Mesodermal cell (in vitro differentiated cells): ENCODE measurements around the gene ZBBX.

Experiments
- H3K27ac ChIP-seq: 2 replicates; pipeline ENCODE4 v1.7.0; 2013; ENCODE audit warnings: mild to moderate bottlenecking, low read depth, low read length, moderate library complexity; ENCODE audit not compliant: severe bottlenecking
- H3K36me3 ChIP-seq: 2 replicates; pipeline ENCODE4 v1.7.1; 2013; ENCODE audit warnings: mild to moderate bottlenecking, low read length, moderate library complexity; ENCODE audit not compliant: control insufficient read depth, insufficient read depth
- H3K4me1 ChIP-seq: one replicate; pipeline ENCODE4 v1.7.1; 2013; ENCODE audit warnings: mild to moderate bottlenecking, low read length; ENCODE audit not compliant: insufficient read depth, control insufficient read depth, poor library complexity, severe bottlenecking
- H3K4me3 ChIP-seq: 2 replicates; pipeline ENCODE4 v1.7.0; 2013; ENCODE audit warnings: low read length, control low read depth, mild to moderate bottlenecking; ENCODE audit not compliant: insufficient read depth, poor library complexity, severe bottlenecking; ENCODE audit errors: extremely low read depth
- H3K9me3 ChIP-seq: 2 replicates; pipeline ENCODE4 v1.7.1; 2013; ENCODE audit warnings: mild to moderate bottlenecking, low read length, moderate library complexity; ENCODE audit not compliant: control insufficient read depth
- WGBS, 2 experiments: methylation state at CpG; one replicate each; pipeline ENCODE4 v1.1.5; 2013; ENCODE audit warnings: missing lambda C conversion rate in 2 of 2; ENCODE audit not compliant: insufficient coverage in 2 of 2; 5-methylcytosine and 5-hydroxymethylcytosine counted together

The ZBBX gene

GRCh38 chr3:167372138-167372537, 8.0 kb downstream of the ZBBX start:
- WGBS, 2 experiments = 72 to 87% methylated on average over 2 to 3 of the region's 3 CpGs
- Histone ChIP-seq H3K4me3 (no peak overlapping the region), H3K36me3 (no peaks in the 10 kb centered on the region), H3K27ac (no peak overlapping the region), H3K4me1 (no peaks in the 10 kb centered on the region), H3K9me3 (no peaks in the 10 kb centered on the region)

GRCh38 chr3:167361948-167362347, 18.1 kb downstream of the ZBBX start:
- no peak overlapping the region for H3K4me3 ChIP-seq
- no CpG with 5 or more reads among the region's 1 CpG for WGBS, 2 experiments
- H3K36me3 ChIP-seq = no peaks in the 10 kb centered on the region
- no peaks in the 10 kb centered on the region for H3K4me1 ChIP-seq
- H3K9me3 ChIP-seq = no peaks in the 10 kb centered on the region
- no peak overlapping the region for H3K27ac ChIP-seq

DNA sequence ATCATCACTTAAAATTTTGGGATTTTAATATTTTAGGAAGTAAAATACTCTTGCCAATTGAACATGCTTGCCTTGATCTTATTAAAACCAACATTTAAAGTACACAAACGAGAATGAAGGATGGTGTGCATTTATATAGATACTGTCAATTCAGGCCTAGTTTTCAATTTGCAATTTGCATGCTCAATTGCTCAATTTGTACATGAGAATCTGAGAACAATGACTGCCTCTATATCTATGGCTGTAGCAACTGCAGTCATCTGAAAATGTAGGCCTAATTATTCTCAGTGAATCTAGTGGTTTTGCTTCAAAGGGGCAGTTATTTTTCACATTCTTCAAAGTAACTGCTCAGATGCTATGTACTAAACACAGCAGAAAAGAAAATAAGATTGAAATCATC, 18.8 kb downstream of the ZBBX start:
- Histone ChIP-seq H3K36me3 (no peaks in the 10 kb centered on the region), H3K9me3 (no peaks in the 10 kb centered on the region), H3K4me3 (no peak overlapping the region), H3K4me1 (no peaks in the 10 kb centered on the region), H3K27ac (no peak overlapping the region)
- no CpG with 5 or more reads among the region's 1 CpG for WGBS, 2 experiments

- Histone ChIP-seq H3K27ac (no peak overlapping the region), H3K4me1 (no peaks in the 10 kb centered on the region), H3K9me3 (no peaks in the 10 kb centered on the region), H3K4me3 (no peak overlapping the region), H3K36me3 (no peaks in the 10 kb centered on the region)
Observed at GRCh38 chr3:167355446-167355845, 24.7 kb downstream of the ZBBX start.

DNA sequence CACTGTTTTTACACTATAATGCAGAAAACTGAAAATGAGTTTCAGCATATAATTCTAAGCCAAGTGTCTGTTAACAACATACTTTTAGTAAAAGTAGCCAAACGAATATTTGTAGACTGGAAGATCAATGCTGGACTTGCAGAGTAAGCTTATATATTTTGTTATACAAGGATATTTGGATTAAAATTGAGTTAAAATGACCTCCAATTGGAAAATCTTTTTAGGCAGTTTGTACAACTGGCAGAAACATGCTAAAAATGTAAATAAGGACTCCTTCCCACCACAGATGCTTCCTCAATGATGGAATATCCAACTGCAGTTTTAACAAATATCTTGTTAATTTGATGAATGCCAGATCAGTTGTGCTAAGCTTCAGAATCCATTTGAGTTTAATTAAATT, 25.3 kb downstream of the ZBBX start:
- no peak overlapping the region for H3K4me3 ChIP-seq
- H3K4me1 ChIP-seq = no peaks in the 10 kb centered on the region
- no peaks in the 10 kb centered on the region for H3K36me3 ChIP-seq
- no CpG with 5 or more reads among the region's 1 CpG for WGBS, 2 experiments
- no peak overlapping the region for H3K27ac ChIP-seq
- no peaks in the 10 kb centered on the region for H3K9me3 ChIP-seq

GRCh38 chr3:167350245-167350862, 29.7 kb downstream of the ZBBX start:
- WGBS, 2 experiments = no CpG with 5 or more reads among the region's 2 CpGs
- Histone ChIP-seq H3K36me3 (no peaks in the 10 kb centered on the region), H3K4me3 (no peak overlapping the region), H3K4me1 (no peaks in the 10 kb centered on the region), H3K27ac (no peak overlapping the region), H3K9me3 (no peaks in the 10 kb centered on the region)

DNA sequence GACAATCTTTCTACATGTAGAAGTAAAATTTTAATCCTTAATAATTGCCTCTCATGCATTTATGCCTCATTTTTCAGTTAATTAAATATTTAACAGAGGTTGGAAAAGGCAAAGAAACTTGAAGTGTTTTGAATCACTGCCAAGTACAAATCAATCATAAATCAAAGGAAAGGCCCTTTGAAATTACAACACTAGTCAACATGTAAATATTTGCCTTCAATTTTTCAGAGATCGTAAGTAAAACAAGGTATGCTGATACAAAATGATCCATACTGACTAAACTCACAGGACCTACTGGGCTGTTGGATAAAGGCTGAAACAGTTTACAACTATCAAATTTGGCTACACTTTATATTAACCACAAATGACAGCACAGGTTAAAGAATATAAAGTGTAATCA, 33.9 kb downstream of the ZBBX start:
- no peak overlapping the region for H3K27ac ChIP-seq
- WGBS, 2 experiments = 100% methylated on average over 1 of the region's 1 CpG; no CpG with 5 or more reads in 1 of the 2 experiments
- H3K4me3 ChIP-seq = no peak overlapping the region

DNA sequence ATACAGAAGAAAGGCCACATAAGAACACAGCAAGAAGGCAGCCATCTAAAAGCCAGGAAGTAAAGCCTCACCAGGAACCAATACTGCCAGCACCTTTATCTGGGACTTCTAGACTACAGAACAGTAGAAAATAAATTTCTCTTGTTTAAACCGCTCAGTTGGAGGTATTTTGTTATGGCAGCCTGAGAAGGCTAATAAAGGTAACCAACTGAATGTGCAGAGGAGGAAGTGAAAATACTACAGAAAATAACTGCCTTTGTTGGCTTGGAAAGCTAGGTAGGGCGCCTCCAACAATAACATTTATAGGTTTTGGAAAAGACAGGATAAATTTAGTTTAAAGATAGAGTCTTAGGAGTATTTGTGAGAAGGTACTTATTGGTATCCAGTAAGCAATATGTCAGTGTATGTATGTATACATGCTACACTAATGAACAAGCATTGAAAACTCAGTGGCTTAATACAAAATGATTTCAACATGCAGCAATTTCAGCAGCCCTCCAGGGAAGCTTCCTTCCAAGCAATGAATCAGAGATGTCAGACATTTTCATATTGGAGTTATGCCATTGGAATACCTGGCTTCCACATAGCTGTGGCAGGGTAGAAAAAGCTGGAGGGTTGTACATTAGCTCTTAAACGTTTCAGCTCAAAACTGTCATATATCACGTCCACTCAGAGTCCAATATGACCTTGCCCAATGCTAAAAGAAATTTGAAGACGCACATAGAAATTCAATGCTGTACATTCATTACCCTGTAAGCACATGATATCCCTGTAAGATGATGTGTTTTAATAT, 48.9 kb downstream of the ZBBX start:
- H3K9me3 ChIP-seq = no peaks in the 10 kb centered on the region
- H3K4me3 ChIP-seq = no peak overlapping the region
- H3K27ac ChIP-seq = no peak overlapping the region
- no peaks in the 10 kb centered on the region for H3K4me1 ChIP-seq
- WGBS, 2 experiments = 71 to 100% methylated on average over 1 to 4 of the region's 5 CpGs
- no peaks in the 10 kb centered on the region for H3K36me3 ChIP-seq

More for the DNA sequence above, 33.9 kb downstream of the ZBBX start:
- H3K4me1 ChIP-seq = no peaks in the 10 kb centered on the region
- no peaks in the 10 kb centered on the region for H3K9me3 ChIP-seq
- H3K36me3 ChIP-seq = no peaks in the 10 kb centered on the region

DNA sequence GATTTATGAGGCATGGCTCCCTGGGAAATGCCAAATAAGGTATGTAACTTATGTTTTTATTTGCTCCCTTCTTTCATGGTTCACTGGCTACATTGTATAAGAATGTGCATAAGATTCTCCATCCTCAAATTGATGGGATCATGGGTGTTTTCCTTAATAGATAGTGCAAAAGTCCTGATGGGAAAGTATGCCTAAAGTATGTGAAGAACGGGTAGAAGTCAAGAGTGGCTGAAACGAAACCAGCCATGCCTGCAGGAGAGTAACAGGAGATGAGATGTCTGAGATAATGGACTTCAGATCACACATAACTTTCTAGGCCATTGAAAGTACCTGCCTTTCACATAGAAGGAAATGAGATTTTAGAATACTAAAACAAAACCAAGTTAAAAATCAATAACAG, 56.5 kb downstream of the ZBBX start:
- Histone ChIP-seq H3K27ac (no peak overlapping the region), H3K4me1 (no peaks in the 10 kb centered on the region), H3K9me3 (no peaks in the 10 kb centered on the region), H3K4me3 (no peak overlapping the region), H3K36me3 (no peaks in the 10 kb centered on the region)
- 83% methylated on average over 1 of the region's 2 CpGs; no CpG with 5 or more reads in 1 of the 2 experiments for WGBS, 2 experiments

GRCh38 chr3:167318996-167319615, 61.0 kb downstream of the ZBBX start:
- 83 to 93% methylated on average over 1 to 2 of the region's 2 CpGs for WGBS, 2 experiments
- H3K4me1 ChIP-seq = no peaks in the 10 kb centered on the region
- H3K9me3 ChIP-seq = no peaks in the 10 kb centered on the region
- no peak overlapping the region for H3K27ac ChIP-seq
- no peaks in the 10 kb centered on the region for H3K36me3 ChIP-seq
- H3K4me3 ChIP-seq = no peak overlapping the region

- H3K4me3 ChIP-seq = no peak overlapping the region
- no peaks in the 10 kb centered on the region for H3K36me3 ChIP-seq
- no peaks in the 10 kb centered on the region for H3K9me3 ChIP-seq
- 100% methylated on average over 1 of the region's 2 CpGs; no CpG with 5 or more reads in 1 of the 2 experiments for WGBS, 2 experiments
- no peaks in the 10 kb centered on the region for H3K4me1 ChIP-seq
- no peak overlapping the region for H3K27ac ChIP-seq
Observed at GRCh38 chr3:167318306-167318705, 61.8 kb downstream of the ZBBX start.
